Measurements from ENCODE around the gene CATSPER3. TPM values are rescaled to one million over a fixed set of nuclear protein-coding genes. Genes with fewer than 3 reads are reported as not detected.

CATSPER3 gene
- polyA plus RNA-seq, 2 of the 4 experiments (the other 2 are of a cell fraction): 0.41 to 0.74 TPM

- TF ChIP-seq HMGXB4 (CRISPR knock-in tag; IDR thresholded peaks at IDR 0.05; ENCODE audit: borderline replicate concordance): no peak
- TF ChIP-seq CHD4 (IDR thresholded peaks at IDR 0.05; ENCODE audit: borderline replicate concordance): no peak
- TF ChIP-seq EP300 (IDR thresholded peaks at IDR 0.05): no peak
- no peak for TF ChIP-seq POLR2AphosphoS2 (conservative IDR thresholded peaks at IDR 0.05; ENCODE audit: low read length)
- TF ChIP-seq RFX5 (IDR thresholded peaks at IDR 0.05): no peak
- no peak for TF ChIP-seq CBX8 (IDR thresholded peaks at IDR 0.05)
- no peak for TF ChIP-seq EHF (CRISPR knock-in tag; IDR thresholded peaks at IDR 0.05)
These were observed 4.6 kb upstream of the CATSPER3 start (continued) for GRCh38 chr5:134963098-134963497.

- H3K4me1 ChIP-seq: no peaks in the 10 kb centered on the region
- ChIA-PET CTCF (interaction anchor here (0.6 to 1.1 kb wide), 2 partner anchors 181 to 227 kb away, joined by 3 to 5 read pairs; no protein-coding TSS in a partner anchor), POLR2A (no interaction called here)
- ATAC-seq (no peak), DNase-seq (ENCODE audit: low read depth in 1 of 2, low spot score in 1 of 2) (no peak), FAIRE-seq (no peak)
- no peaks in the 10 kb centered on the region for H3K9me3 ChIP-seq
- TF ChIP-seq JUN (IDR thresholded peaks at IDR 0.05): no peak
- TF ChIP-seq TFCP2L1 (CRISPR knock-in tag; IDR thresholded peaks at IDR 0.05): no peak
- H3K27ac ChIP-seq: no peak overlapping the region
- 91% methylated on average over 12 of the region's 12 CpGs for WGBS (ENCODE audit: missing lambda C conversion rate)
- no peak overlapping the region for H3K4me2 ChIP-seq
- H3K4me3 ChIP-seq: no peak overlapping the region
These were observed 3.1 kb upstream of the CATSPER3 start for GRCh38 chr5:134964359-134965270.

- Histone ChIP-seq H3K4me2 (no peak overlapping the region), H3K4me3 (no peak overlapping the region), H3K4me1 (no peaks in the 10 kb centered on the region), H3K9me3 (no peaks in the 10 kb centered on the region), H3K27ac (no peak overlapping the region)
- ATAC-seq (no peak), DNase-seq (ENCODE audit: low read depth in 1 of 2, low spot score in 1 of 2) (no peak), FAIRE-seq (no peak)
- TF ChIP-seq ZSCAN20 (CRISPR knock-in tag; IDR thresholded peaks at IDR 0.05) (no peak), GATA3 (IDR thresholded peaks at IDR 0.05; ENCODE audit: borderline replicate concordance) (no peak), HOXA7 (CRISPR knock-in tag; IDR thresholded peaks at IDR 0.05) (no peak), MAFK (IDR thresholded peaks at IDR 0.05; ENCODE audit: partially characterized antibody) (no peak), BHLHE40 (IDR thresholded peaks at IDR 0.05; ENCODE audit: low read depth, low read length) (no peak), ELK1 (IDR thresholded peaks at IDR 0.05; ENCODE audit: low read depth, low read length) (no peak), REST (IDR thresholded peaks at IDR 0.05) (no peak), CHD2 (IDR thresholded peaks at IDR 0.05; ENCODE audit: low read length, partially characterized antibody) (no peak), POLR2A (IDR thresholded peaks at IDR 0.05; ENCODE audit: low read length) (no peak), NFE2L2 (conservative IDR thresholded peaks at IDR 0.05; ENCODE audit: low read length) (no peak), MYC (IDR thresholded peaks at IDR 0.05; ENCODE audit: borderline replicate concordance, low read length) (no peak), BCL3 (IDR thresholded peaks at IDR 0.05) (no peak), SREBF2 (IDR thresholded peaks at IDR 0.05) (no peak)
- CTCF ChIA-PET: interaction anchor here (0.6 to 1.1 kb wide), 2 partner anchors 180 to 226 kb away, joined by 3 to 5 read pairs; no protein-coding TSS in a partner anchor
- WGBS (ENCODE audit: missing lambda C conversion rate): 88% methylated on average over 3 of the region's 3 CpGs
- POLR2A ChIA-PET: no interaction called here
These were observed 2.4 kb upstream of the CATSPER3 start for GRCh38 chr5:134965271-134965825.
